GM18508 (cell line): ENCODE data around the gene PARVB.
A peak's percentile ranks its signal among the peaks of the same experiment; 100 is the strongest.

Experiments
- ATAC-seq: cut with Tn5 transposase; IDR thresholded peaks from one replicate; pipeline ENCODE4 v1.9.1; 2021; ENCODE audit warnings: moderate number of reproducible peaks; ENCODE audit not compliant: insufficient read depth, unreplicated experiment

Gene PARVB

DNA sequence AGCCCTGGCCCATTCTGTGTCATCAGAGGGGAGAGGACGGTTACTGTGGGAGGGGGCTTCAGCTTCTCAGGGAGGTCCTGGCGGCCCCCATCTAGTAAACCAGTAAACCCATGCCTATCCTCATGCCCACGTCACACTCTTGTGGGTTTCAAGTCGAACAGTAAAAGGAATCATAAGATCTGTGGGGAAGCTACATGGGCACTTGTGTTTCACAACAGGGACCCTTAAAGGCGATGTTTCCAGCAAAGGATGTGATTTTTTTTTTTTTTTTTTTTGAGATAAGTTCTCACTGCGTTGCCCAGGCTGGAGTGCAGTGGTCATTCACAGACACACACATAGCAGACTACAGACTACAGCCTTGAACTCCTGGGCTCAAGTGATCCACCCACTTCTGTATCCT lies 147.5 kb downstream of the PARVB start:
- ATAC-seq, result no peak

DNA sequence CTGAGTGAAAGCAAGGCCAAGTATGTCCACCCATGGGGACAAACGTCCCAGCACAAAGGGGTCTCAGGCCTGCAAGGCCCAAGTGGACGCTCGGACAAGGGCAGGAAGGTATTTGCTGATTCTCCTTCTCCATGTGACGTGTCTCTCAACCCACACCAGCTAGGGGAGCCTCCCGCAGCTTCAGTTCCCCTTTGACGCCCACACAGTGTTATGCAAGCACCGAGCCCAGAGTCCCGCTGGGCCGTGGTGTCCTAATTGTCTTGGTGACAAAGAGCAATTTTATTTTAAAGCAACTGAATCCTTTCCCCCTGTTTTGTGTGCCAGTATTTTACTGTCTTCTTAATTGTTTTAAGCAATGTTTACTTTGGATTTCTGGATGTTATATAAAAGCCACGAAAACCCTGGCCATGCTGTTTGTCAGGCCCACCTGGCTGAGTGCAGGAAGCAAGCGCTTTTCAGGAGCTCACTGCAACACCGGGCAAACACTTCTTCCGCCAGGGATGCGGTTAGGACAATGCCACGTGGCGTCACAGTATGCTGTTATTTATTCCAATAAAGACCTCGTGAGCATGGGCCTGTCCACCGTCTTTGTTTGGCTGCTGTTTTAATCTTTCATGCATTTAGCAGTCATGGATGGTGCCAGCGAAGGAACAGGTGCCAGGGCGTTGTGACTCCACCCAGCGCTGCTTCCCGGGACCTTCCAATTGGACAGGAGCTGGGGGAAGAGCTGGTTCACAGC lies 148.4 kb downstream of the PARVB start:
- ATAC-seq, result no peak

DNA sequence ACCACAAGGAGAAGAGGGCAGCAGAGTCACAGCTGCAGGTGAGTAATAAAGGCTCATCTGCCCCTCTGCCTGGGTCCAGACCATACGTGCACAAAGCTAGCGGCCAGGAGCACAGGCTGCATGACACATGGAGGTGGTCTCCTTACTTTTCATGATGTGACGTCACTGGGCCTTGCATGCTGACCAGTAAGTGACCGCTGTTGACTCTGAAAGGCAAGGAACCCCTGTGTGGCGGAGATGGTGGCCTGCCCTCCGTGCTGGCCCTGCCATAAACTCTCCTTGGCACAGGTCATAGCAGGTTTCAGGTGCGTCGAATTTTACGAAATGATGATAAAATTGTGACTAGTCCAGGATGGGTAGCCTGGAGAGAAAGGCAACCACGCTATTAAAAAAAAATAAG lies 149.1 kb downstream of the PARVB start:
- no peak for ATAC-seq

DNA sequence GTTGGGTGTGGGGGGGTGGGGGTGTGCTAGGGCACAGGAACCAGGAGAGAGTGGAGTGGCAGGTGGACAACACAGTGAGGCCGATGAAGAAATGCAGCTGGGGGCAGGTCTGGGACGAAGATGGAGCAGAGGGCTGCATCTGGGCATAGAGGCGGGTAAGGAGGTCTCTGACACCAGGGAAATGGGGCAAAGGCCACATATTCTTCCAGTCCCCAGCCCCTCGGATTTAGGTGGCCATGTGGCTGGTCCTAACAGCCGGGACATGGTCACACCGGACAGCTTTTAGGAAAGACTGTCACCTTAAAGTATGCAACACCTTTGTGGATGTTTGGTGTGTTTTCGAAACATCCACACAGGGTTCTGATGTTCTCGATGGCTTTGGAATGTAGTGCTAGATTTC lies 151.6 kb downstream of the PARVB start:
- ATAC-seq, result no peak

DNA sequence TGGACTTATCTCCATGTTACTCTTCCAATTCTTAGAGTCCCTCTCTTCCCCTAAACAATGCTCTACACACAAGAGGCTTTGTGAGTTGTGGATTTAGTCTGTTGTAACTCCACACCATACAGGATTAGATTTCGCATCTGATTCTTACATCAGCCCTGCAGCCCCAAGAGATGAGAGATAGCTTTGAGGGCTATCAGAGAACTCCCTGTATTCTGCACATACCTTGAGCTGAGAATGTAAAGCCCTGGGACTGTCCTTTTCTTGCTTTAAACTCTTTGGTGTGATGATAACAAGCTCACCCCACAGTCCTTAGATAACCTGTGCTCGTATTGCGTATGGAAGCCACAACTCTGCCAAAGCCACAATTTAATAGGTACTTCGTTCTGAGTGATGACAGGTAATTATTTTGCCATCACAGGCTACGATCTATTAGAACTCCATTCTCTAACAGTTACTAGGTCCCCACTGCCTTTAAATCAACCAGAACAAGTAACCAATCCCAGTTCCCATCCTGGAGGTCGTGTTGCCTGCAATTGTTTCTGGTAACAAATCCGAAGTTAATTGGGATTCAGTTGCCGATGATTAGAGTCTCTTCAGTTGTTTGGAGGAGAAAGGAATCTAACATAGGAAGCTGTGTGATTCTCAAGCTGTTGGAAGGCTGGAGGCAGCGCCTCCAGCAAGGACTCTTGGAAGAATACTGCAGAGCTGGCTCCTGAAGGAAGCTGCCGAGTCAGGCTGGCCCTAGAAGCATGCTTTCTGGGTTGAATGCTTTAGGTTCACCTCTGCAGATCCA lies 155.3 kb downstream of the PARVB start:
- ATAC-seq, result no peak

DNA sequence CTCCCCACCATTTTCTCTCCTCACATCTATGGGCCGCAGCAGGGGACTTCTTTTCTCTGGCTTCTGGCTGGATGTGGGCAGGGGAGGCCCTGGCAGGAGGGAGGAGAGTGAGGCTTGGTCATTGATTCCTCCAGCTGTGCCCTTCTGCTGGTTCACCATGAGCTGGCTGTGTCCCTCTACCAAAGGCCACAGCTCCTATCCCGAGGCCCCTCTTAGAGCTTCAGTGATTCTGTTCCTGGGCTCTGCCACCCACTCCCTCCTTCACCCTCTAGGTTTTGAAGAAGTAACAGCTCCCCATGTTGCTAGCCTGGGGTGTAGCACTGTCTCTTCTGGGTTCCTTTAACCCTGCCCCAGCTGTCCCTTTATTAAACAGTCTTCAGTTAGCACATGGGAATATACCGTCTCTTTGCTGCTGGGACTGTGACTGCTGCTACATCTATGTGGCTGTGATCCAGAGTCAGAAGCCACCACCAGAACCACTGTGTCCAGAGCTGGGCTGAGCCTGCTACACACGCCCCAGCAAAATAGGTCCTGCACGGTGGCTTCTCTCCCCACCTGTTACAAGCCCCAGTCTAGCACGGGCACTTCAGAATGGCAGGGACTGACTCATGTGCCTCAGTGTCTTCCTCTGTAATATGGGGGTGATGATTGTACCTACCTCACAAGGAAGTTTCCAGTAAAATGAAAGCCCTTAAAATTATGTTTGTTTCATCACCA lies 156.0 kb downstream of the PARVB start:
- ATAC-seq, result no peak

DNA sequence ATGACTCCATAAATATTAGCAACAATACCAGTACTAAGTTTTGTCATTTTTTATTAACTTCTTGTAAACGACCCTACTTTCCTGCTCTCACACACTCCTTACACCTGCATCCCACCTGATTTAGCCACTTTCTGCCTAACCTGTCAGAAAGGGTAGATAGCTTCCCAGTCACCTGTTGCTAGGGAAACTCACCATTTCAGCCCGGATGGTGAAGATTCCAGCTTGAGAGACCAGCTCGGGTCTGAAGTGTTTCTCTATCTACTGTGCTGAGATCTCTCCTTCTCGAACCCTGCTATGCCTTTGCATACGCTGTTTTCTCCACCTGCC lies 156.6 kb downstream of the PARVB start, which contains the start of gene PARVG:
TSS of gene PARVG (plus strand) at position 220 of the 327 bp plus-strand sequence. CDS start 2,405 bp downstream, outside the sequence.
- ATAC-seq, result peak; percentile 46

DNA sequence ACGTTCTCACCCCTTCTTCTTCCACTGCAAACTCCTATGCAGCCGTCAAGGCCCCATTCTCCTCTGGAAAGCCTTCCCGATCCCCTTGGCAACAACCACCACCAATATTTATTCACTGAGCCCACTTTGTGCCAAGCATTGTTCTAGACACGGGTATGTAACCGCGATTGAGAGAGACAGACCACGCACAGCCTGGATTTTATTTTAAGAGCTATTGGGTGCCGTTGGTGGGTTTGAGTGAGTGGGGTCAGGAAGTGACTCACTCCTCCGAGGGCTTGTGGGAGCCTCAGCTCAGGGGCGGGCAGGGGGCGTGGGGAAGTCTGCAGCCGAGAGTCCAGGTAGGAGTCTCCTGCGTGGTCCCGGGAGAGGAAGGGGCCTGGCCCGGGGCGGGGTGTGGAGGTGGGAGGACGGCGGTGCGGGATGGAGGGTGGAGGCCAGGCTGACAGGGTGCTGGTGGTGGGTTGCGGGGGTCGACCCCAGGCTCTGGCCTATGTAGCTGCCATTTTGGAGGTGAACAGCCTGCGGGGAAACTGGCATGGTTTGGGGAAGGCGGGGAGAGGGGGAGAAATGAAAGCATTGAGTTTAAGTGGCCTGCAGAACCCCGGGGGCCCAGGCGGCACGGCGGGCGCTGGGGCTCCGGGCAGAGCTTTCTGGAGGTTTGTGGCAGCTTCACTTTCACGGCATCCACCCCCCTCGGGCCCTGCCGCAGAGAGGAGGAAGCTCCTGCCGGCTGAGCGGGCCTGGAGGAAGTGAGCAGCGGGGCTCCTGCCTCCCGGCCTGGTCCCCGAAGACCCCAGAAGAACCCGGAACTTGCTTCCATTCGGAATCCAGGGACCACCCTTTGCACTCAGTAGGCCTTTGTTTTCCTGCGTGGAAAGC lies 157.2 kb downstream of the PARVB start:
- no peak for ATAC-seq

DNA sequence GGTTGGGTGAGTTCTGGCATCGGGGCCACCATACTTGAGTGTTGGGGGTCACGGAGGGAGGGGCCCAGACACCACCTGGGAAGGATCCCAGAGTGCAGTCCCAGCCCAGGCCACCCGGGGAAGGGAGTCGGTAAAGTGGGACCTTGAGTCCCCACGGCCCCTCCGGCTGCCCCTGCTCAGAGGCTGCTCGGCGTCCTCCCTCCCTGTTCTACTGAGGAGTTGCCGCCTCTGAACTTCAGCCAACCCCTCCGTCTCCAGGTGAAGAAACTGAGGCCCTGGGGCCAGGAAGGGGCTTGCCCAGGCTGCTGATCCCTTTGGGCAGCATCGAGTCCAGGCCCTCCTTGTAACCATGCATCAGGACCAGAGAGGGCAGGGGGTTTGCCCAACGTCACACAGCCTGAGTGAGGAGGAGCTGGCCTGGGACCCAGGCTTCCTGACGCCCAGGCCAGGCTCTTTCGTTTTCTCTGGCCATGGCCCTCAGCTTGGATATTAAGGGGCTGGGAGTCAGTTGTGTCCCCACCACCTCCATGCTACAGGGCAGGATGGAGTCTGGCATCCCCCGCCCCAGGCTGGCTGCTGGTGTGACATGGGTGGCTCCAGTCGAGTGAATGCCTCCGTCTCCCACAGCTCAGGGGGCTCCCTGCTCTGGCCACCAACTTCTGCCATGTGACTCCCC lies 157.9 kb downstream of the PARVB start:
- no peak for ATAC-seq

DNA sequence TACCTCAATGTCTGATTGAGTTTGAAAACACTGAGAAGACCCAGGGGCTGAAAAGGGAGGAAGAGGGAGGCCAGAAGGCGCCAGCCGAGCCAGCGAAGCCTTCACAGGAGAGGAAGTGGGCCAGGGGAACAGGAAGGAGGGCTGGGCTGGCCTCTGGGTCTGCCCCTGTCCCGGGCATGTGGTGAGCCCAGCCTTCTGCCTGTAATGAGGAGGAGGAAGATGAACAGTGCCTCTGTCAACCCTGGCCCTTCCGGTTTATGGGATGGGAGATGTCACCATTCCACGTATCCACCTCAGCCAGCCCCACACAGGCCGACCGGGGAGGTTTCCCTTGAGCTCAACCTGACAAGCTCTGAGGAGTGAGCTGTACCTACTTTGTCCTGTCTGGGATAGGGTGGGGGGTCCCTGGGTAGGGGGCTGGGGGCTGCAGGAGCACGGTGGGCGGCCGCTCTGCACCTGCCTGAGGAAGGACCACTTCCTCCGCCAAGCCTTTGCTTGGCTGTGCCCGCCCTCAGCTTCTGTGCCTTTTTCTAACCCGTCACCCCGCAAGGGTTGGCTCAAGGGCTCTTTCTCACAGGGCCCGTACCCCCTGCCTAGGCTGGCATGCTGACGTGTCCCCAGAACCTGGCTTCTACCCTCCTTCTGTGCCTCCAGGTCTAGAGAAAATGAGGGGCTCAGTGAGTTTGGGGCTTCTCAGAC lies 158.6 kb downstream of the PARVB start:
- no peak for ATAC-seq

DNA sequence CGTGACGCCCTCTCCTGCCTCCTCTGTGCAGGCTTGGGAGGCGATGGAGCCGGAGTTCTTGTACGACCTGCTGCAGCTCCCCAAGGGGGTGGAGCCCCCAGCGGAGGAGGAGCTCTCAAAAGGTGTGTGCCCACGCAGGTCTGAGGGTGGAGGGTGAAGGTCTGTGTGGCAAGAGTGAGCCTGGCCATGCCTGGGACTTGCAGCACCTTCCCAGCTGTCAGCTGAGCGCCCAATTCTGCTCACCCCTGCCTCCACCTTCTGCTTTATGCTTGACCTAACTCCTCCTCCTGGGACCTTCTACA lies 159.1 kb downstream of the PARVB start:
- no peak for ATAC-seq

DNA sequence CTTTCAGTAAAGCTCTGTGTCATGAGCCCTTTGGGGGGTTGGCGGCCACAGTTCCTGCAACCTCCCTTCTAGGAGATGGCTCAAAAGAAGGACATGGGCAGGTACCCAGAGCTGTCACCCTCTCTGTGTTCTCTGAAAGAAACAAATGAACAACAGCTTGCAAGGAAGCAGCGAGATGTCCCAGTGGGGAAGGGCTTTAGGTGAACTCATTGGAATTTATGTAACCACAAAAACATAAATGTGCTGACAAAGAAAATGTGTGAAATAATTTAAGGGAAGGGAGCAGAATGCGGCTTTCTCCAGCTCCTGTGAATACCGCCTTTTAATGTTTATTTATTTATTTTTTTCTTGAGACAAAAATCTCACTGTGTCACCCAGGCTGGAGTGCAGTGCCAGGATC lies 159.9 kb downstream of the PARVB start:
- no peak for ATAC-seq

DNA sequence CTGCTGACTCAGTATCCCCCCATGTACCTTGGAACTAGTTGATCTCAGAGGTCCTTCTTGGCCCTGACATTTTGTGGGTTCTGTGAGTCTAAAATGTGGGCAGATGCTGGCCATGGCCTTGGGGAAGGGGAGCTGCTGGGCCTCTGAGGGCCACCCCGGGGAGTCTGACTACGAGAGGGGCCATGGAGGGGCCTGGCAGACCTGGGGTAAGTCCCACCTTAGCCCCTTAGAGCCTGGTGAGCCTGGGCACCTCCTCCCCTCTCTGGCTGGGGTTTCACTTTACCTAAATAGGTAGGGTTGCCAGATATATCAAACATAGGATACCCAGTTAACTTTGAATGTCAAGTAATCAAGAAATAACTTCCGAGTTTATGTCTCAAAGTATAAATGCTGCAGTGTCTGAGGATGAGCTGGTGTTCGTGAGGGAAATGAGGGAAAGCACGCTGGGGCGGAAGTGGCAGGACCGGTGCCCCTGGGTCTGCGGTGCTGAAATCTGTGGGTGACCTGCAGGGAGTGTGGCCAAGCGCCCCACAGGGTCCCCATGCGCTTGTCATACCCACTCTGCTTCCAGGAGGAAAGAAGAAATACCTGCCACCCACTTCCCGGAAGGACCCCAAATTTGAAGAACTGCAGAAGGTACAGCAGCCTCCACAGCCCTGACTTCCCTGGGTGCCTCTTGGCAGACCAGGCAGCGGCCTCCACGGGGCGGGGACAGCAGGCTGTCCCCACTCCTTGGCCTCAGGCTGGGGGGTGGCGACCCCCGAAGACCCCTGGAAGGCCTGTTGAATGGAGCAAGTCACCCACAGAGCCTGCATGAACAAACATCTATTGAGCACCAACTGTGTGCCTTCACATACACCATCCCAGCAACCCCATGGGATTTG lies 161.4 kb downstream of the PARVB start:
- ATAC-seq, result no peak

DNA sequence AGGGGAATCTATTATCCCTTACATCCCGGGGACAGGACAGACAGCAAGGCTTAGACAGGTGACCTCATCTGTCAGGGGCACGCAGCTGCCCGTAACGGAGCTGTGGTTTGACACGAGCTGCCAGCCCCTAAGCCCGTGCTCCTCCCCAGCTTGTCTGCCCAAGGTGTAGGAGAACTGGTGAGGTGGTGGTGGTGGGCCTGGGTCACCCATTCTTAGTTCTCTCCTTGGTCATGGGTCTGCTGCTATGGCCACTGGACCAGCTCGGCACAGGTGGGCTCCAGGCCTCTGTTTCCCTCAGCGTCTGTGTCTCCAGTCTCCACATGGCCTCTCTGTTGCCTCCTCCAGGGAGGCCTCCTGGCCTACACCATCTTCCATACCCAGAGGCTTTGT lies 162.0 kb downstream of the PARVB start:
- ATAC-seq, result no peak

DNA sequence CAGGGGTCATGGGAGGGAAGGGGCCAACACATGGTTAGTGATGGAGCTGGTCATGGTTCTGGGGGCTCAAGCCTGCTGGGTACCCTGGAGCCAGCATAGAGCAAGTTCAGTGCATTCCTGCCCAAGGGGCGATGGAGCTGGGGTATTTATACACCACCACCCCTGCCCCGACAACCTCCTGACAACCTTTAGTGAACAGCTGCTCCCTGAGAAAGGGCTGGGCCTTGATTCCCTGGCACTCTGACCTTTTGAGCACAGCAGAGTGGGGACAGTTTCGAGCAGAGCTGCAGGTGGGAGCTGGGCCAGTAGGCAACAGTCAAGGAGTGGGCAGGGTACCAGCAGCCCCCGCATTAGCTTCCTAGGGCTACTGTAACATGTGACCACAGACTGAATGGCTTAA lies 162.6 kb downstream of the PARVB start:
- no peak for ATAC-seq

DNA sequence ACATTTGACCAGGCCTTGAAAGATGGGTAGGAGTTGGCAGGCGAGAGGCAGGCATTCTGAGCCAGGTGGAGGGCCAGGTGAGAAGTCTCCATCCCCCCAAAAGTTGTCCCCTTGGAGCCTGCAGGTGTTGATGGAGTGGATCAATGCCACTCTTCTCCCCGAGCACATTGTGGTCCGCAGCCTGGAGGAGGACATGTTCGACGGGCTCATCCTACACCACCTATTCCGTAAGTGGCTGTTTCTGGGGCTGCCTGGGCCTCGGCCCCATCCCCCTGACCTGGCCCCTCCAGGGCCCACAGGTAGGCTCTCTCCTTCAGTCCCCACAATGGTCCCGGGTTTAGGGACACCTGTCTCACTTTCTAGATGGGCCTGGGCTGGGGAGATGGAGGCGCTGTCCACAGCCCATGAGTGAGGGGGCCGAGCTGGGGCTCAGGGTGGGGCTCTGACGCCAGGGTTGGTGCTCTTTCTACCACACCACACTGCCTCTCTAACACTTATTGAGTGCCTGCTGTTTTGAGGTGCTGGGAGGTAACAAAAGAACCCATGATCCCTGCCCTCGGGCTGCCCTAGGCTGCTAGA lies 163.6 kb downstream of the PARVB start:
- ATAC-seq, result no peak

DNA sequence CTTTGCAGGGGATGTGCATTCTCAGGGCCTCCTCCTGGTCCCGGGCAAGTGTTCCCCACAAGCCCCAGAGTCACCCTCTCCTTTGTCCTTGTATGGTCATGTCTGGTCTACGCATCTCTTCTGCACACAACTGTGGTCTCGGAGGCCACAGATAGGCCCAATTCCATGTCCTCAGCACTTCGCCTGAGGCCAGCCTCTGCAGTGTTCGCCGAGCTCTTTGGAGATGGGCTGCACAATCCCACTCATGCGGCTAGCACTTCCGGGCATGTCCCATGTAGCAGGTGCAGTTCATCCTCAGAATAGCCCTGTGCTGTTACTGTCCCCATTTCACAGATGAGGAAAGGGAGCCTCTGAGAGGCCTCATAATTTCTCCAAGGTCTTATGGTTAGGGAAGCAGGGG lies 164.2 kb downstream of the PARVB start:
- no peak for ATAC-seq

DNA sequence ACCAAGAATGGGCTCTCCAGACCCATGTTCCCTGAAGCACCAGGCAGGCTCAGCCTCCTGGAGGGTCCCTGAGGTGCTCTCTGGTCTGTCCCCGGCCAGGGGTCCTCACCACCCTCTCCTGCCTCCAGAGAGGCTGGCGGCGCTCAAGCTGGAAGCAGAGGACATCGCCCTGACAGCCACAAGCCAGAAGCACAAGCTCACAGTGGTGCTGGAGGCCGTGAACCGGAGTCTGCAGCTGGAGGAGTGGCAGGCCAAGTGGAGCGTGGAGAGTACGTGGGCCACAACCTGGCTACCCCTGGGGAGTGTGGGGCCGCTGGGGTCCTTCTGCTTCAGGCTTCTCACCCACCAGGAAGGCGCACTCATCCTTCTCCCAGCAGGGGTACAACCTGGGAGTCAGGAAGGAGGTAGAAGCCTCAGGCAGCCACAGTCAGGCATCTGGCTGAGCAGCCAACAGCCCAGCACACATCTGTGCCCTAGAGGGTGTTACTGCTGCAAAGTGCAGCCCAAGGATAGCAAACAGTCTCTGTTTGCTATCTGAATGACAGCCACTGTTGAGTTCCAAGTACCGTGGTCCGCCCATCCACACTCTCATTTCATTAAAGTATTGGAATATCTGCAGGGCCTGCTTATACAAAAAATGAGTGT lies 165.0 kb downstream of the PARVB start:
- no peak for ATAC-seq
